GM21528 (cell line): ENCODE data around the gene MAP3K7CL.

ENCODE experiments used
- ATAC-seq: cut with Tn5 transposase; IDR thresholded peaks from one replicate; pipeline ENCODE4 v1.9.1; 2021; ENCODE audit warnings: mild to moderate bottlenecking, moderate library complexity; ENCODE audit not compliant: unreplicated experiment, low FRiP score

MAP3K7CL gene

DNA sequence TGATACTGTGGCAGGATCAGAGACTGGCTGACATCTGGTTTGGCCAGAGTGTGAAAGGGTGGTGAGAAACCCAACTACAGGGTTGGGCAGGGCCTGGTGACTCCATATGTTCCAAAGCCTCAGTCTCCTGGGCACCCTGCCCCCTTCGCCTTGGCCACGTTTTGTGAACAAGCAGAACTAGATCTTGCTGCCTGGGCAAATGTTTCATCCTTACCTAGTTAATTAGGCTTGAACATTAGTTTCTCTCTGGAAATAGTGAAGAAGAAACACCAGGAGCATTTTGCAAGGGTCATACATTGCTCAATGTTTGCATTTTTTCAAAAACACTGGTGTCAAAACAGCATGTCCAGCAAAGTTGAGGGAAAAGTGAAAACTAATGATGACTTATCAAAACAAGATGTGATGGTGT is 60.5 kb downstream of the MAP3K7CL start:
- ATAC-seq = no peak

GRCh38 chr21:29193072-29193471 is 62.6 kb downstream of the MAP3K7CL start:
- ATAC-seq = no peak

DNA sequence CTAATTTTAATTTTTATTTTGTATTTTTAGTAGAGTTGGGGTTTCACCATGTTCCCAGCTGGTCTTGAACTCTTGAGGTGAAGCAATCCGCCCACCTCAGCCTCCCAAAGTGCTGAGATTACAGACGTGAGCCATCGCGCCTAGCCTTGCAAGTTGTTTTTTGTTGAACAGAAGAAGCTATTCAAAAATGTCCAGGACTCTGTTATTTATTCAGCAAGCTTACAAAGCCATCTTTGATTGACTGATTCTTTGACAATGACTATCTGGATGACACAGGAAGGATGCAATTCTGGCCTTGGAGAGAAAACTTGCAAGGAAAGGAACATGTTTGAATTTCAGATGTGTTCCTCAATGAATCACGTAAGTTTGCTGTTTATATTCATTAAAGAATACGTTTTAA is 63.5 kb downstream of the MAP3K7CL start:
- ATAC-seq = no peak

GRCh38 chr21:29194342-29194741 is 63.9 kb downstream of the MAP3K7CL start:
- ATAC-seq = no peak

DNA sequence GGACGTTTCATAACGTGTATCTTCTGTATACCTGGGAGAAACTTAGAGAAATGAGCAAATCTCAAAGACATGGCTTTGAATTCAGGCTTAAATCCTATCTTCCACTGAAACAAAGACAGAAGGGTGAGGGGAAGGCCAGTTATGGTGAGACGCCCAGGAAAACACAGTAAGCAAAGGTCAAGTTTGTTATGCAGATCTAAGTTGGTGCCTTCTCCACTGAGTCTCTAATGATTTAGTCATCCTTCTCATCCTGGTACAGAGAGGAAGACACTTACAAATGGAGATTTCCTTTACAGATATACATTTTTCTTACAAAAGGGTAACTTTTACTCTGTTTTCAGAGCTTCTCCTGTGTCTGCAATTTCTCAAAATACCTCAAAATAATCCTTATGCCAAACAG is 64.4 kb downstream of the MAP3K7CL start:
- no peak for ATAC-seq

GRCh38 chr21:29195981-29196669 is 65.7 kb downstream of the MAP3K7CL start:
- ATAC-seq = peak; percentile 93

GRCh38 chr21:29196670-29197191 is 66.3 kb downstream of the MAP3K7CL start:
- ATAC-seq = peak; percentile 28

DNA sequence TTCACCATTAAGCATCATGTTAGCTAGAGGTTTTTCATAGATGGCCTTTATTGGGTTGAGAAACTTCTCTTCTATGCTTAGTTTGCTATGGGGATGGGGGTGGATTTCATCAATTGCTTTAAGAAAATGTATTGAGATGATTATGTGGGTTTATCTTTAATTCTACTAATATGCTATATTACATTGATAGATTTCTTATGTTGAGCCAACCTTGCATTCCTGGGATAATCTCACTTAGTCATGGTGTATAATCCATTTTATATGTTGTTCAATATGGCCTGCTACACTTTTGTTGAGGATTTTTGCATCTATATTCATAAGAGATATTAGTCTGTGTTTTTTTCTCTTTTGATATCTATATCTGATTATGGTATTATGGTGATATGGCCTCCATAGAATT is 70.7 kb downstream of the MAP3K7CL start:
- no peak for ATAC-seq

GRCh38 chr21:29205009-29205408 is 74.6 kb downstream of the MAP3K7CL start:
- no peak for ATAC-seq

GRCh38 chr21:29205988-29206387 is 75.5 kb downstream of the MAP3K7CL start:
- no peak for ATAC-seq

GRCh38 chr21:29206445-29206844 is 76.0 kb downstream of the MAP3K7CL start:
- ATAC-seq = no peak

GRCh38 chr21:29207201-29207600 is 76.8 kb downstream of the MAP3K7CL start:
- no peak for ATAC-seq

- no peak for ATAC-seq
Measured at GRCh38 chr21:29208044-29208681, 77.7 kb downstream of the MAP3K7CL start.

DNA sequence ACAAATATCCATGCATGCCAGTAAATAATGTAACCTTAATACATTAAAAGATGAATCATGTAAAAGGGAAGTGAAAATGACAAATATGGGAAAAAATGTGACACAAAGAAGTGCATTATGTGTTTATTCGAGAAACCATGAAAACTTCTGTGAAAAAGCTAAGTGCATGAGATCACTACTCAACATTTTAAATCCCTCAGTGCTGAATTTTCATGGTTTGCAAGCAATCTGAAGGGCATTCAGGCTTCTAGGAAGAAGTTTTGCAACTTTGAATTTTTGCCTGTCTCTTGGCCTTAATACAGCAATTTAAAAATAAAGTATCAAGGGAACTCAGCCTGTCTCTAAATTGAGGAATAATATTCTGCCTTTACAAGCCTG is 78.2 kb downstream of the MAP3K7CL start:
- ATAC-seq = no peak

DNA sequence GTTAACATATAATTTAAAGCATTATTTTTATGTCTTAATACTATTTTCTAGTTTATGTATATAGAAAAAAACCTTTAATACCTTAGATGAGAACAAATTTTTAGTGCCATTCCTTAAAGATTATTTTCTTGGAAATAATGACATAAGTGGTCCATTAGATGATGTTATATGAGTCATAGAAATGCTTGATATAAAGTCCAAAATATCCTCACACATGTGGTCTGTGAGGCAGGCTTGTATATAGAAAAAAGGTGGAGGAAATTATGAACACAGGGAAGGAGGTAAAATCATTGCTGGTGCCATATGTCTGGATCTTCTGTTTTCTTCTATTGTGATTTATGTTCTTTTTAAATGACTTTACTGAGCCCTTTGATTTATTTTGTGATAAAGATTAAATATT is 79.3 kb downstream of the MAP3K7CL start:
- no peak for ATAC-seq

- no peak for ATAC-seq
Measured at GRCh38 chr21:29211205-29211604, 80.8 kb downstream of the MAP3K7CL start.

- no peak for ATAC-seq
Measured at GRCh38 chr21:29212446-29212845, 82.0 kb downstream of the MAP3K7CL start.

DNA sequence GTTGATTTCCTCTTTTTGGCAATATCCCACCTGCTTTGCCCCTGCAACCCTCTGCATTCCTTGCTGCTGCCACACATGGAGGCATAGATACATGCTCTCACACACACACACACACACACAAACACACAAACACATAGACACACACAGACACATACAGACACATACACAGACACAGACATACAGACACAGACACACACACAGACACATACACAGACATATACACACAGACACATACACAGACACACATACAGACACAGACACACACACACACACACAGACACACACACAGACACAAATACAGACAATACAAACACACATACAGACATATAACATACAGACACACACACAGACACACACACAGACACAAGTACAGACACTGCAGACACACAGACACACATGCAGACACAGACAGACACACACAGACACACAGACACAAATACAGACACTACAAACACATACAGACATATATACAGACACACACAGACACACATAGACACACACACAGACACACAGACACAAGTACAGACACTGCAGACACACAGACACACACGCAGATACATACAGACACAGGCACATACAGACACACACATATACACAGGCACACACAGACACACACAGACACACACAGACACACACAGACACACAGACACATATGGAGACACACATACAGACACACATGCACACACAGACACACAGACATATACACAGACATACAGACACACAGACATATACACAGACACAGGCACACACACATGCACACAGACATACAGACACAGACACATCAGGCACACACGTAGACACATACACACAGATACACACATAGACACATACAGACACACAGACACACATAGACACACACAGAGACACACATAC is 83.3 kb downstream of the MAP3K7CL start:
- ATAC-seq = no peak

GRCh38 chr21:29215709-29216108 is 85.3 kb downstream of the MAP3K7CL start:
- ATAC-seq = no peak

DNA sequence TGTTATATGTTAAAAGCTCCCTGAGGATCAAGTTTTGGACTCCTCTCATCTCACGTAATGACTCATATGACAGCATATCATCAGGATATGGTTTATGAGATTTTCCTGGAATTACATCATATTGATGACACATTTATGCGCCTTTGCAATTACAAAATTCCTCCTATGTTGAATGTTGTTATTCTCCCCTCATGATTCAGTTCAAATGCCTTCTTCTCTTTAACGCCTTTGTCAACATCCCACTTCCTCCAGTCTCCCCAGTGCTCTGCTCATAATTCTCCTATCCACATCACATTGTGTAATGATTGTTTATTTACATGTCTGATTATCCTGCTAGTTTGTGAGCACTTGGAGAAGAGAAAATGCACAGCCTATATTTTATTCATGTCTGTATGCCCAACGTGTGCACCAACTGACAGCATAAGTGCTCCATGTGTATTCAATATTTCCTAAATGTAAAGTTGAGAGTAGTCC is 87.4 kb downstream of the MAP3K7CL start:
- no peak for ATAC-seq

DNA sequence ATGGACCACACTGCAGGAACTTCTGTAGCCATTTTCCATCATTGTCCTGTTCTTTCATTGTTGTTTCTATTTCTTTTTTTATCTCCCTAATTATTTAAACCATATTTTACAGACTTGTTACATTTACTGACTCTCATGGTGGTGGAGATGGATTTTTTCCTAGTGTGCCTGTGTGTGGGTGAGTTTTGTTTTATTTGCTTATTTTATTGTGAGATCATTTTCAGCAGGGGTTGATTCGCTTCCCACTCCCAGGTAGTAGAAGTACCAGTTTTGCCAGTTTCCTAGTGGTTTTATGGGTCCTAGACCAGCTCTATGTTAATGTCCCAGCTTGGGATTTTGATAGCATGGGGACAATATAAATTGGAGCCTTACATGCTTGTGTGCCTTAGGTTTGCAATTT is 88.3 kb downstream of the MAP3K7CL start:
- no peak for ATAC-seq
